GM23338 (cell line): ENCODE data around the gene EXOC6.

ENCODE experiments used
- EZH2 ChIP-seq: fragments of 200-600 bp; sonication (generic); IDR thresholded peaks from one replicate; pipeline ENCODE4 v1.8.0; 2017; ENCODE audit warnings: antibody characterized with exemption, mild to moderate bottlenecking, low read depth; ENCODE audit not compliant: unreplicated experiment
- POLR2AphosphoS5 ChIP-seq: IDR thresholded peaks from 2 replicates; pipeline ENCODE4 v1.6.1; 2016; ENCODE audit warnings: antibody characterized with exemption, low read depth
- TF ChIP-seq, protein P1 (sequence below), 2 experiments: fragments of 200-600 bp in 1 of 2; sonication (generic) in 1 of 2; conservative IDR thresholded peaks; 2 replicates each; pipeline versions ENCODE4 v1.5.1 to v1.6.1; 2016 to 2017; ENCODE audit warnings: antibody characterized with exemption in 2 of 2, low read depth in 2 of 2, mild to moderate bottlenecking in 2 of 2, moderate library complexity in 1 of 2

DNA sequence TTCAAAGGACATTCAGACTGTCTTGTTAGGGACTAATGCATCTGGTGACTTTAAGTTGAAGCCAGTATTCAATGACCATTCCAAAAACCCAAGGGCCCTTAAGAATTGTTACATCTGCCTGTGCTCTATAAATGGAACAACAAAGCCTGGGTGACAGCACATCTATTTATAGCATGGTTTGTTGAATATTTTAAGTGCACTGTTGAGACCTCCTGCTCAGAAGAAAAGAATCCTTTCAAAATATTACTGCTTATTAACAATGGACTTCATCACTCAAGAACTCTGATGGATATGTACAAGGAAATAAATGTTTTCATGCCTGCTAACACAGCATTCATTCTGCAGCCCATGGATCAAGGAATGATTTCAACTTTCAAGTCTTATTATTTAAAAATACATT lies 179.2 kb downstream of the EXOC6 start:
- TF ChIP-seq, protein P1, sequence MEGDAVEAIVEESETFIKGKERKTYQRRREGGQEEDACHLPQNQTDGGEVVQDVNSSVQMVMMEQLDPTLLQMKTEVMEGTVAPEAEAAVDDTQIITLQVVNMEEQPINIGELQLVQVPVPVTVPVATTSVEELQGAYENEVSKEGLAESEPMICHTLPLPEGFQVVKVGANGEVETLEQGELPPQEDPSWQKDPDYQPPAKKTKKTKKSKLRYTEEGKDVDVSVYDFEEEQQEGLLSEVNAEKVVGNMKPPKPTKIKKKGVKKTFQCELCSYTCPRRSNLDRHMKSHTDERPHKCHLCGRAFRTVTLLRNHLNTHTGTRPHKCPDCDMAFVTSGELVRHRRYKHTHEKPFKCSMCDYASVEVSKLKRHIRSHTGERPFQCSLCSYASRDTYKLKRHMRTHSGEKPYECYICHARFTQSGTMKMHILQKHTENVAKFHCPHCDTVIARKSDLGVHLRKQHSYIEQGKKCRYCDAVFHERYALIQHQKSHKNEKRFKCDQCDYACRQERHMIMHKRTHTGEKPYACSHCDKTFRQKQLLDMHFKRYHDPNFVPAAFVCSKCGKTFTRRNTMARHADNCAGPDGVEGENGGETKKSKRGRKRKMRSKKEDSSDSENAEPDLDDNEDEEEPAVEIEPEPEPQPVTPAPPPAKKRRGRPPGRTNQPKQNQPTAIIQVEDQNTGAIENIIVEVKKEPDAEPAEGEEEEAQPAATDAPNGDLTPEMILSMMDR (conservative IDR thresholded peaks at IDR 0.05; ENCODE audit: low read depth in 2 of 2) = no peak
- no peak for TF ChIP-seq POLR2AphosphoS5
- no peak for TF ChIP-seq EZH2
